ENCODE results near the gene VSTM4.

The VSTM4 gene

GRCh38 chr10:49053053-49053997 lies 62.0 kb downstream of the VSTM4 start:
- no peak for DNase-seq (ENCODE audit: low read depth, low spot score)
- no peak overlapping the region for H3K27ac ChIP-seq

GRCh38 chr10:49052069-49052468 lies 63.3 kb downstream of the VSTM4 start:
- DNase-seq (ENCODE audit: low read depth, low spot score), result no peak
- H3K27ac ChIP-seq, result no peak overlapping the region

- H3K27ac ChIP-seq, result no peak overlapping the region
- DNase-seq (ENCODE audit: low read depth, low spot score), result no peak
Measured at GRCh38 chr10:49050906-49051305, 64.4 kb downstream of the VSTM4 start.

- H3K27ac ChIP-seq, result no peak overlapping the region
- no peak for DNase-seq (ENCODE audit: low read depth, low spot score)
Measured at GRCh38 chr10:49050366-49050765, 65.0 kb downstream of the VSTM4 start.

- H3K27ac ChIP-seq, result no peak overlapping the region
- no peak for DNase-seq (ENCODE audit: low read depth, low spot score)
Measured at GRCh38 chr10:49049660-49050059, 65.7 kb downstream of the VSTM4 start.

GRCh38 chr10:49047128-49047639 lies 68.1 kb downstream of the VSTM4 start:
- no peak for DNase-seq (ENCODE audit: low read depth, low spot score)
- H3K27ac ChIP-seq, result no peak overlapping the region

- no peak for DNase-seq (ENCODE audit: low read depth, low spot score)
- no peak overlapping the region for H3K27ac ChIP-seq
Measured at GRCh38 chr10:49044293-49045193, 70.8 kb downstream of the VSTM4 start.

GRCh38 chr10:49040601-49041000 lies 74.7 kb downstream of the VSTM4 start:
- no peak for DNase-seq (ENCODE audit: low read depth, low spot score)

GRCh38 chr10:49039409-49039808 lies 75.9 kb downstream of the VSTM4 start:
- DNase-seq (ENCODE audit: low read depth, low spot score), result no peak
- no peak overlapping the region for H3K27ac ChIP-seq

More at GRCh38 chr10:49040601-49041000, 74.7 kb downstream of the VSTM4 start:
- no peak overlapping the region for H3K27ac ChIP-seq

GRCh38 chr10:49038711-49039110 lies 76.6 kb downstream of the VSTM4 start:
- H3K27ac ChIP-seq, result no peak overlapping the region
- DNase-seq (ENCODE audit: low read depth, low spot score), result no peak

- no peak for DNase-seq (ENCODE audit: low read depth, low spot score)
- no peak overlapping the region for H3K27ac ChIP-seq
Measured at GRCh38 chr10:49037187-49037586, 78.1 kb downstream of the VSTM4 start.

- H3K27ac ChIP-seq, result no peak overlapping the region
- no peak for DNase-seq (ENCODE audit: low read depth, low spot score)
Measured at GRCh38 chr10:49036638-49037037, 78.7 kb downstream of the VSTM4 start.

GRCh38 chr10:49035920-49036319 lies 79.4 kb downstream of the VSTM4 start:
- H3K27ac ChIP-seq, result no peak overlapping the region
- DNase-seq (ENCODE audit: low read depth, low spot score), result no peak

- no peak overlapping the region for H3K27ac ChIP-seq
- no peak for DNase-seq (ENCODE audit: low read depth, low spot score)
Measured at GRCh38 chr10:49034925-49035324, 80.4 kb downstream of the VSTM4 start.

GRCh38 chr10:49033939-49034338 lies 81.4 kb downstream of the VSTM4 start:
- no peak overlapping the region for H3K27ac ChIP-seq
- DNase-seq (ENCODE audit: low read depth, low spot score), result no peak

GRCh38 chr10:49029666-49030065 lies 85.7 kb downstream of the VSTM4 start:
- H3K27ac ChIP-seq, result no peak overlapping the region
- DNase-seq (ENCODE audit: low read depth, low spot score), result no peak

- no peak overlapping the region for H3K27ac ChIP-seq
- no peak for DNase-seq (ENCODE audit: low read depth, low spot score)
Measured at GRCh38 chr10:49028639-49029038, 86.7 kb downstream of the VSTM4 start.

GRCh38 chr10:49025347-49025983 lies 89.9 kb downstream of the VSTM4 start:
- H3K27ac ChIP-seq, result no peak overlapping the region
- no peak for DNase-seq (ENCODE audit: low read depth, low spot score)

GRCh38 chr10:49024484-49024883 lies 90.8 kb downstream of the VSTM4 start:
- H3K27ac ChIP-seq, result no peak overlapping the region
- DNase-seq (ENCODE audit: low read depth, low spot score), result no peak

- DNase-seq (ENCODE audit: low read depth, low spot score), result no peak
- no peak overlapping the region for H3K27ac ChIP-seq
Measured at GRCh38 chr10:49023752-49024151, 91.6 kb downstream of the VSTM4 start.

All from epithelial cell of prostate (primary cell).